HCT116 (cell line): ENCODE data around the gene ADD2. TPM values are rescaled to one million over a fixed set of nuclear protein-coding genes. Genes with fewer than 3 reads are reported as not detected.

Experiments
- ATAC-seq: fragments of 200-7000 bp; cut with Tn5 transposase; 2 replicates; pipeline ENCODE4 v1.9.1; 2020; ENCODE audit warnings: mild to moderate bottlenecking, moderate library complexity
- BruUV-seq: library from RNA; stranded (reverse); fragments of 400-500 nt; replicated peaks from 2 replicates; lab custom pipeline; 2021; lab: Mats Ljungman, UMichigan
- CTCF ChIA-PET: fragments of 300-600 bp; sonication (Branson Sonifier 250); formaldehyde crosslinking; loops from one replicate; lab custom pipeline; 2021; ENCODE audit warnings: antibody characterized with exemption; lab: Charles Lee
- POLR2A ChIA-PET: fragments of 300-600, 350-600 bp; sonication (Branson Sonifier 250); formaldehyde crosslinking; loops from one replicate; lab custom pipeline; 2021; ENCODE audit warnings: antibody characterized with exemption; lab: Charles Lee
- RAD21 ChIA-PET, 2 experiments: fragments of 300-600 bp; sonication (Branson Sonifier 250); formaldehyde crosslinking; loops; one replicate each; lab custom pipeline; 2023; ENCODE audit warnings: low total read pairs in 2 of 2; ENCODE audit not compliant: uncharacterized antibody in 2 of 2, unreplicated experiment in 2 of 2, low non-redundant PET in 1 of 2; lab: Charles Lee
- DNase-seq: peaks from one replicate; pipeline ENCODE4 v3.0.0-alpha.2; 2010; ENCODE audit warnings: low read depth, low spot score
- H2AFZ ChIP-seq: fragments of 200-600 bp; shearing (Covaris generic), sonication (generic); 2 replicates; pipeline ENCODE4 v1.6.1; 2017; ENCODE audit warnings: low read depth, mixed run types, mixed read lengths, antibody characterized with exemption, low read length; ENCODE audit not compliant: poor library complexity, severe bottlenecking
- H3K27ac ChIP-seq: 2 replicates; pipeline ENCODE4 v1.5.1; 2012; ENCODE audit warnings: low read depth, low read length
- H3K27me3 ChIP-seq: fragments of 200-600 bp; sonication (generic); 2 replicates; pipeline ENCODE4 v1.6.1; 2016; ENCODE audit warnings: mixed run types, low read length, mixed read lengths; ENCODE audit not compliant: insufficient read depth
- H3K36me3 ChIP-seq, 2 experiments: fragments of 200-500 bp in 1 of 2; fragments of 200-600 bp in 1 of 2; sonication (Bioruptor generic) in 1 of 2; sonication (generic) in 1 of 2; 2 replicates each; pipeline versions ENCODE4 v1.5.1 to v1.6.1; 2014 to 2016; ENCODE audit warnings: low read length in 2 of 2, inconsistent platforms in 1 of 2, mixed read lengths in 1 of 2, mixed run types in 1 of 2; ENCODE audit not compliant: insufficient read depth in 2 of 2, control insufficient read depth in 1 of 2
- H3K4me1 ChIP-seq, 2 experiments: fragments of 200-600 bp in 1 of 2; sonication (generic) in 1 of 2; 2 replicates each; pipeline versions ENCODE4 v1.5.1 to v1.6.1; 2012 to 2017; ENCODE audit warnings: low read length in 2 of 2, inconsistent platforms in 1 of 2, mild to moderate bottlenecking in 1 of 2, mixed read lengths in 1 of 2, mixed run types in 1 of 2, moderate library complexity in 1 of 2; ENCODE audit not compliant: insufficient read depth in 2 of 2, control insufficient read depth in 1 of 2
- H3K4me2 ChIP-seq: fragments of 200-600 bp; sonication (generic); 2 replicates; pipeline ENCODE4 v1.6.1; 2017; ENCODE audit warnings: mixed run types, low read length, mixed read lengths
- H3K4me3 ChIP-seq, 2 experiments: fragments of 200-600 bp in 1 of 2; sonication (generic) in 1 of 2; replicated peaks in 1 of 2; 2 replicates each; pipeline ENCODE4 v1.5.1; 2011 to 2016; ENCODE audit warnings: low read length in 2 of 2, control low read depth in 1 of 2, low read depth in 1 of 2, mild to moderate bottlenecking in 1 of 2, mixed read lengths in 1 of 2, mixed run types in 1 of 2
- H3K79me2 ChIP-seq: fragments of 200-600 bp; sonication (generic); 2 replicates; pipeline ENCODE4 v1.6.1; 2017; ENCODE audit warnings: mild to moderate bottlenecking, mixed run types, low read length, moderate library complexity, mixed read lengths; ENCODE audit not compliant: insufficient read depth
- H3K9ac ChIP-seq: fragments of 200-600 bp; sonication (generic); 2 replicates; pipeline ENCODE4 v1.6.1; 2016; ENCODE audit warnings: low read length, mixed read lengths
- H3K9me2 ChIP-seq: fragments of 200-600 bp; sonication (generic), shearing (Covaris generic); 2 replicates; pipeline ENCODE4 v1.6.1; 2017; ENCODE audit warnings: mixed run types, mild to moderate bottlenecking, moderate library complexity; ENCODE audit not compliant: insufficient read depth
- H3K9me3 ChIP-seq, 2 experiments: fragments of 200-500 bp in 1 of 2; fragments of 200-600 bp in 1 of 2; sonication (Bioruptor generic) in 1 of 2; sonication (generic) in 1 of 2; 2 replicates each; pipeline ENCODE4 v1.6.1; 2014 to 2017; ENCODE audit warnings: low read length in 2 of 2, mixed read lengths in 2 of 2, inconsistent platforms in 1 of 2, low read depth in 1 of 2, mild to moderate bottlenecking in 1 of 2, mixed run types in 1 of 2, moderate library complexity in 1 of 2; ENCODE audit not compliant: control insufficient read depth in 1 of 2, insufficient read depth in 1 of 2
- H4K20me1 ChIP-seq: fragments of 200-600 bp; sonication (generic), shearing (Covaris generic); 2 replicates; pipeline ENCODE4 v1.6.1; 2017; ENCODE audit warnings: mixed run types, mild to moderate bottlenecking, moderate library complexity; ENCODE audit not compliant: insufficient read depth
- ATF3 ChIP-seq: IDR thresholded peaks from 2 replicates; pipeline ENCODE4 v1.6.1; 2012
- CBX3 ChIP-seq: IDR thresholded peaks from 2 replicates; pipeline ENCODE4 v1.6.1; 2012; ENCODE audit warnings: low read depth
- ELF1 ChIP-seq: IDR thresholded peaks from 2 replicates; pipeline ENCODE4 v1.6.1; 2012; ENCODE audit warnings: low read depth, borderline replicate concordance
- FOSL1 ChIP-seq: IDR thresholded peaks from 2 replicates; pipeline ENCODE4 v1.6.1; 2012; ENCODE audit warnings: low read depth
- RAD21 ChIP-seq: IDR thresholded peaks from 2 replicates; pipeline ENCODE4 v1.6.1; 2012; ENCODE audit warnings: low read depth, mild to moderate bottlenecking
- TCF7L2 ChIP-seq: IDR thresholded peaks from 2 replicates; pipeline ENCODE4 v1.7.0; 2011; ENCODE audit warnings: borderline replicate concordance, inconsistent platforms; ENCODE audit not compliant: insufficient read depth, insufficient read length; ENCODE audit errors: extremely low read depth
- YY1 ChIP-seq: IDR thresholded peaks from 2 replicates; pipeline ENCODE4 v1.6.1; 2011; ENCODE audit warnings: low read length, low read depth, moderate library complexity, mild to moderate bottlenecking; ENCODE audit not compliant: insufficient replicate concordance; ENCODE audit errors: extremely low read depth
- ZBTB33 ChIP-seq: IDR thresholded peaks from 2 replicates; pipeline ENCODE4 v1.6.1; 2011; ENCODE audit warnings: mild to moderate bottlenecking, low read length, moderate library complexity; ENCODE audit not compliant: insufficient replicate concordance; ENCODE audit errors: extremely low read depth
- intact Hi-C: fragments of 100-400 bp; cut with micrococcal nuclease; formaldehyde crosslinking; loops from 2 replicates; pipeline ENCODE4 v1.10.0; 2022
- total RNA-seq: library from RNA; stranded (reverse); gene quantifications from one replicate; pipeline ENCODE4 v1.2.1, GENCODE V29; 2021; ENCODE audit not compliant: unreplicated experiment
- TF ChIP-seq, protein P1 (sequence below), 3 experiments: fragments of 200-600 bp in 1 of 3; sonication (generic) in 1 of 3; IDR thresholded peaks in 2 of 3; conservative IDR thresholded peaks in 1 of 3; 2 replicates each; pipeline ENCODE4 v1.5.1; 2012 to 2017; ENCODE audit warnings: low read depth in 2 of 3, low read length in 2 of 3, antibody characterized with exemption in 1 of 3, borderline replicate concordance in 1 of 3, control low read depth in 1 of 3, mild to moderate bottlenecking in 1 of 3, mixed read lengths in 1 of 3, mixed run types in 1 of 3, moderate library complexity in 1 of 3; ENCODE audit not compliant: insufficient read depth in 1 of 3

The ADD2 gene
- total RNA-seq, 1 experiment from 2014 or later: 0.15 TPM

- H3K27me3 ChIP-seq: no peaks in the 10 kb centered on the region
- intact Hi-C loops: loop anchor here (10.0 kb wide), 1 partner anchor 97 kb away; no protein-coding TSS in a partner anchor
- TF ChIP-seq TCF7L2 (no peak), ZBTB33 (no peak), ATF3 (no peak), YY1 (no peak), CBX3 (no peak), ELF1 (no peak), FOSL1 (no peak), RAD21 (no peak)
- TF ChIP-seq, protein P1, sequence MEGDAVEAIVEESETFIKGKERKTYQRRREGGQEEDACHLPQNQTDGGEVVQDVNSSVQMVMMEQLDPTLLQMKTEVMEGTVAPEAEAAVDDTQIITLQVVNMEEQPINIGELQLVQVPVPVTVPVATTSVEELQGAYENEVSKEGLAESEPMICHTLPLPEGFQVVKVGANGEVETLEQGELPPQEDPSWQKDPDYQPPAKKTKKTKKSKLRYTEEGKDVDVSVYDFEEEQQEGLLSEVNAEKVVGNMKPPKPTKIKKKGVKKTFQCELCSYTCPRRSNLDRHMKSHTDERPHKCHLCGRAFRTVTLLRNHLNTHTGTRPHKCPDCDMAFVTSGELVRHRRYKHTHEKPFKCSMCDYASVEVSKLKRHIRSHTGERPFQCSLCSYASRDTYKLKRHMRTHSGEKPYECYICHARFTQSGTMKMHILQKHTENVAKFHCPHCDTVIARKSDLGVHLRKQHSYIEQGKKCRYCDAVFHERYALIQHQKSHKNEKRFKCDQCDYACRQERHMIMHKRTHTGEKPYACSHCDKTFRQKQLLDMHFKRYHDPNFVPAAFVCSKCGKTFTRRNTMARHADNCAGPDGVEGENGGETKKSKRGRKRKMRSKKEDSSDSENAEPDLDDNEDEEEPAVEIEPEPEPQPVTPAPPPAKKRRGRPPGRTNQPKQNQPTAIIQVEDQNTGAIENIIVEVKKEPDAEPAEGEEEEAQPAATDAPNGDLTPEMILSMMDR (IDR thresholded peaks at IDR 0.05 in 2 of 3, conservative IDR thresholded peaks at IDR 0.05 in 1 of 3; ENCODE audit: borderline replicate concordance in 1 of 3, insufficient read depth in 1 of 3, low read depth in 2 of 3, low read length in 2 of 3): no peak
- no TSS peak for BruUV-seq
- H3K4me2 ChIP-seq: peak overlapping the region; percentile 52
- ATAC-seq: no peak
- no peak overlapping the region for H3K4me3 ChIP-seq
- DNase-seq: no peak
- no peaks in the 10 kb centered on the region for H3K79me2 ChIP-seq
- ChIA-PET POLR2A (no interaction called here), RAD21 (no interaction called here), CTCF (interaction anchor here (0.6 to 1.9 kb wide), 9 partner anchors 11 to 434 kb away, joined by 3 to 14 read pairs (median 5); no protein-coding TSS in a partner anchor)
- H4K20me1 ChIP-seq: no peaks in the 10 kb centered on the region
- peak overlapping the region; percentile 60 for H2AFZ ChIP-seq
- H3K27ac ChIP-seq: no peak overlapping the region
- H3K9me3 ChIP-seq: no peaks in the 10 kb centered on the region
- no peaks in the 10 kb centered on the region for H3K9me2 ChIP-seq
- H3K9ac ChIP-seq: no peak overlapping the region
- no peaks in the 10 kb centered on the region for H3K36me3 ChIP-seq
- H3K4me1 ChIP-seq: peaks cover 8 to 15% of the 10 kb centered on the region in 2 experiments; a peak in 3 of 4 replicates
Observed at GRCh38 chr2:70687461-70687795, 80.6 kb downstream of the ADD2 start.
